Breast epithelium (tissue), 3 donors: ENCODE measurements around the gene MUC4.

Experiments used
- POLR2A ChIP-seq: fragments of 450-650 bp; IDR thresholded peaks from one replicate; pipeline ENCODE4 v1.6.1; 2016; ENCODE audit warnings: antibody characterized with exemption, mild to moderate bottlenecking, moderate library complexity
- TF ChIP-seq, protein P1 (sequence below), 3 donors: fragments of 450-650 bp; IDR thresholded peaks; one replicate each; pipeline ENCODE4 v1.5.1; 2016 to 2017; ENCODE audit warnings: antibody characterized with exemption in 3 of 3, mild to moderate bottlenecking in 3 of 3, moderate library complexity in 3 of 3

DNA sequence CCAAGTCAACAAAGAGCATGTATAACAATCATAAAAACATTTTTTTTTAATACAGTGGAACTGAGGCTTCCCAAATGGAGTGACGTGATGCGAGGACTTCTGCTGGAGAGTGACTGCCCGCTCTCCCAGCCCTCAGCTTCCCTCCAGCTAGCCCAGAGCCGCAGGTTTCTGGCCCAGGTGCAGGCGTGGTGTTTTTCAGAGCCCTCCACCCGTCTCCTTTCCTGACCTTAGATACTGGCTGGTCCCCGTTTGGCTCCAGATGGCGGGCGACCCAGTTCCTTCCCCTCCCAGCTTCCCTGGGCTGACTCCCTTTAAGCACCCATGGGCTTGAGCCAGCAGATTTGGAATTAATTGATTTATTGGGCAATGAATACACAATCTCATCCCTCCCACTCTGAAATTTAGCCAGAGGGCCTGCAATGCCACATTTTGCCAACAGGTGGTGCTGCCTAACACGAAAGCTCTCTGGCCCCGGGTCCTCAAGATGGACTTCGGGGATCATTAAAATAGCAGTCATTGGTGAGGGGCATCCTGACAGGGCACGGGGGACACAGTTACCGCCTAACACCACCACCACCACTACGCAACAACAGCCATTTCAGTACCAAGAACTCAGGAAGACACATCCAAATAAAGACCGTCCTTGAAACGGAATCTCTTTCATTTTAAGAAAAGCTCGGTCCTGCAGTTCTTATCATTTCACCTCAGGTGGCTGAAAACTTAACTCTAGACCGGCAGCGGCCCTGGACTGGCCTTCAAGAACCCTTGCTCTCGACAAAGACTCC lies 47.5 kb upstream of the MUC4 start:
- TF ChIP-seq, protein P1, sequence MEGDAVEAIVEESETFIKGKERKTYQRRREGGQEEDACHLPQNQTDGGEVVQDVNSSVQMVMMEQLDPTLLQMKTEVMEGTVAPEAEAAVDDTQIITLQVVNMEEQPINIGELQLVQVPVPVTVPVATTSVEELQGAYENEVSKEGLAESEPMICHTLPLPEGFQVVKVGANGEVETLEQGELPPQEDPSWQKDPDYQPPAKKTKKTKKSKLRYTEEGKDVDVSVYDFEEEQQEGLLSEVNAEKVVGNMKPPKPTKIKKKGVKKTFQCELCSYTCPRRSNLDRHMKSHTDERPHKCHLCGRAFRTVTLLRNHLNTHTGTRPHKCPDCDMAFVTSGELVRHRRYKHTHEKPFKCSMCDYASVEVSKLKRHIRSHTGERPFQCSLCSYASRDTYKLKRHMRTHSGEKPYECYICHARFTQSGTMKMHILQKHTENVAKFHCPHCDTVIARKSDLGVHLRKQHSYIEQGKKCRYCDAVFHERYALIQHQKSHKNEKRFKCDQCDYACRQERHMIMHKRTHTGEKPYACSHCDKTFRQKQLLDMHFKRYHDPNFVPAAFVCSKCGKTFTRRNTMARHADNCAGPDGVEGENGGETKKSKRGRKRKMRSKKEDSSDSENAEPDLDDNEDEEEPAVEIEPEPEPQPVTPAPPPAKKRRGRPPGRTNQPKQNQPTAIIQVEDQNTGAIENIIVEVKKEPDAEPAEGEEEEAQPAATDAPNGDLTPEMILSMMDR (IDR thresholded peaks at IDR 0.05) = peak; percentile 96 to 99 (median 96)
- TF ChIP-seq POLR2A = no peak
